BLaER1 treated with 17β-estradiol and CSF1 and Interleukin-3, amounts not matched to agents 10 nM and 100 nM (cell line): ENCODE measurements around the gene TP53TG3E.
"Not testable (repeated sequence)": the region's sequence is repeated elsewhere in the genome, so short reads cannot be mapped to it uniquely, and the experiment has no call there.

Experiments
- H3K27ac ChIP-seq, 11 experiments: shearing (Covaris generic); formaldehyde crosslinking; 2 replicates each; pipeline ENCODE4 v1.8.1; 2022
- H3K27me3 ChIP-seq, 11 experiments: shearing (Covaris generic); formaldehyde crosslinking; 2 replicates each; pipeline ENCODE4 v1.8.1; 2022
- H3K36me3 ChIP-seq, 11 experiments: shearing (Covaris generic); formaldehyde crosslinking; 2 replicates each; pipeline ENCODE4 v1.8.1; 2022
- H3K4me1 ChIP-seq, 10 experiments: shearing (Covaris generic); formaldehyde crosslinking; 2 replicates each; pipeline ENCODE4 v1.8.1; 2022
- H3K4me2 ChIP-seq, 11 experiments: shearing (Covaris generic); formaldehyde crosslinking; 2 replicates each; pipeline ENCODE4 v1.8.1; 2022
- H3K4me3 ChIP-seq, 10 experiments: shearing (Covaris generic); formaldehyde crosslinking; 2 replicates each; pipeline ENCODE4 v1.8.1; 2022
- H3K9ac ChIP-seq, 11 experiments: shearing (Covaris generic); formaldehyde crosslinking; 2 replicates each; pipeline ENCODE4 v1.8.1; 2022
- H3K9me3 ChIP-seq, 11 experiments: shearing (Covaris generic); formaldehyde crosslinking; replicated peaks in 1 of 11; 2 replicates each; pipeline ENCODE4 v1.8.1; 2022
- H4K20me1 ChIP-seq, 11 experiments: shearing (Covaris generic); formaldehyde crosslinking; 2 replicates each; pipeline ENCODE4 v1.8.1; 2022

TP53TG3E gene

GRCh38 chr16:33304006-33304405, at the start of gene TP53TG3E:
TSS of gene TP53TG3E (plus strand) at chr16:33304306. CDS start at chr16:33304374, 68 bp downstream.
- not testable (repeated sequence) for H3K27ac ChIP-seq, H3K4me2 ChIP-seq, H4K20me1 ChIP-seq, H3K36me3 ChIP-seq, H3K4me3 ChIP-seq, H3K9ac ChIP-seq, H3K27me3 ChIP-seq, H3K9me3 ChIP-seq, H3K4me1 ChIP-seq

- H3K4me1 ChIP-seq, H3K27ac ChIP-seq, H3K4me2 ChIP-seq, H4K20me1 ChIP-seq, H3K27me3 ChIP-seq, H3K4me3 ChIP-seq, H3K36me3 ChIP-seq, H3K9ac ChIP-seq: not testable (repeated sequence)
- H3K9me3 ChIP-seq = peaks cover 24 to 37% (median 35%) of the 10 kb centered on the region in 11 experiments
Observed at GRCh38 chr16:33336226-33337012, 32.3 kb downstream of the TP53TG3E start.

GRCh38 chr16:33337627-33338542, 33.8 kb downstream of the TP53TG3E start:
- not testable (repeated sequence) for H3K4me1 ChIP-seq, H4K20me1 ChIP-seq, H3K36me3 ChIP-seq, H3K27me3 ChIP-seq, H3K27ac ChIP-seq, H3K4me2 ChIP-seq, H3K9ac ChIP-seq
- Histone ChIP-seq H3K4me3 (peak overlapping the region in 3 of 10 experiments; percentile 19 to 46 (median 37); a peak in 3 of 20 replicates), H3K9me3 (peaks cover 24 to 37% (median 35%) of the 10 kb centered on the region in 11 experiments)

GRCh38 chr16:33338543-33338951, 34.4 kb downstream of the TP53TG3E start:
- not testable (repeated sequence) for H3K27ac ChIP-seq, H3K27me3 ChIP-seq, H4K20me1 ChIP-seq, H3K4me2 ChIP-seq, H3K4me3 ChIP-seq, H3K36me3 ChIP-seq, H3K9ac ChIP-seq, H3K4me1 ChIP-seq
- H3K9me3 ChIP-seq = peaks cover 24 to 37% (median 35%) of the 10 kb centered on the region in 11 experiments

- not testable (repeated sequence) for H3K4me1 ChIP-seq, H4K20me1 ChIP-seq, H3K27me3 ChIP-seq, H3K4me2 ChIP-seq, H3K27ac ChIP-seq, H3K4me3 ChIP-seq, H3K36me3 ChIP-seq, H3K9ac ChIP-seq
- H3K9me3 ChIP-seq = peaks cover 24 to 37% (median 35%) of the 10 kb centered on the region in 11 experiments
Observed at GRCh38 chr16:33339093-33340061, 35.3 kb downstream of the TP53TG3E start.
